Activated T-helper 2 cell treated with anti-CD3 and anti-CD28 coated beads, Interferon-gamma antibody, Interleukin-2, Interleukin-4, amounts not matched to agents 10 μg/mL and 5 μg/mL and 100 μg/mL, durations not matched to agents 14 hours and 24 hours and 36 hours (primary cell): ENCODE results near the gene NUAK1. TPM values are rescaled to one million over a fixed set of nuclear protein-coding genes. Genes with fewer than 3 reads are reported as not detected.

Source experiments
- DNase-seq: peaks from one replicate; pipeline ENCODE4 v3.0.0; 2021; ENCODE audit warnings: low spot score
- H3K27ac Mint-ChIP-seq: one replicate; pipeline ENCODE4 v1.8.0; 2021; ENCODE audit warnings: mixed read lengths
- H3K27me3 Mint-ChIP-seq: one replicate; pipeline ENCODE4 v1.8.0; 2021; ENCODE audit warnings: low read depth, mixed read lengths
- H3K36me3 Mint-ChIP-seq: one replicate; pipeline ENCODE4 v1.8.0; 2021; ENCODE audit warnings: low read depth, mixed read lengths
- H3K4me1 Mint-ChIP-seq: one replicate; pipeline ENCODE4 v1.8.0; 2021; ENCODE audit warnings: low read depth, mixed read lengths
- H3K4me3 Mint-ChIP-seq: one replicate; pipeline ENCODE4 v1.8.0; 2021; ENCODE audit warnings: low read depth, mild to moderate bottlenecking, moderate library complexity, mixed read lengths
- H3K9me3 Mint-ChIP-seq: one replicate; pipeline ENCODE4 v1.8.0; 2021; ENCODE audit warnings: mixed read lengths
- intact Hi-C: fragments of 100-400 bp; cut with micrococcal nuclease; formaldehyde crosslinking; loops from one replicate; pipeline ENCODE4 v1.15.1; 2023
- total RNA-seq: library from RNA; stranded (reverse); gene quantifications from 2 replicates; pipeline ENCODE4 v1.2.3, GENCODE V29; 2022

Gene NUAK1
- total RNA-seq, 1 donor from 2014 or later = 0.02 TPM

- Mint-ChIP-seq H3K4me1 (no peaks in the 10 kb centered on the region), H3K36me3 (no peaks in the 10 kb centered on the region), H3K4me3 (no peak overlapping the region), H3K9me3 (no peaks in the 10 kb centered on the region), H3K27ac (no peak overlapping the region), H3K27me3 (peaks cover 29% of the 10 kb centered on the region)
- intact Hi-C loops = no loop called here
- DNase-seq = no peak
Observed at GRCh38 chr12:106048016-106048415, 90.7 kb downstream of the NUAK1 start.

DNA sequence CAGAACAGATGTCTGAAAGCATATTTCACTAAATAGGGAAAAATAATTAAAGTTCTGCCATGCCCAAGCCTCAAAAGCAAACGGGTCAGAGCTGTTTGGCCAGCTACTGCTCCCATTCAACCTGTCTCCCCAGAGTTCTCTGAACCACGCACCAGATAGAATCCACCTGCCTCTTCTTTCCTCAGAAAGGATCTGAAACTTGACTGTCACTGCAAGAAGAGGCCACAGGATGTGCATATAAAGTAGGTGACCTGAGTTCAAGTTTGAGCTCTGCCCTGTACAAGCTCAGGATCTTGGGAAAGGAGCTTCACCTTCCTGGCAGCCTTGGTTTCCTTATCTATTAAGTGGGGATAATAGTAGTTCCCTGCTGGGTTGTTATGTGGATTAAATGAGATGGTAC is 91.8 kb downstream of the NUAK1 start:
- intact Hi-C loops = no loop called here
- H3K4me3 Mint-ChIP-seq = no peak overlapping the region
- no peaks in the 10 kb centered on the region for H3K36me3 Mint-ChIP-seq
- no peak for DNase-seq
- no peaks in the 10 kb centered on the region for H3K4me1 Mint-ChIP-seq
- H3K9me3 Mint-ChIP-seq = no peaks in the 10 kb centered on the region
- peaks cover 25% of the 10 kb centered on the region for H3K27me3 Mint-ChIP-seq
- H3K27ac Mint-ChIP-seq = no peak overlapping the region

GRCh38 chr12:106046301-106046846 is 92.4 kb downstream of the NUAK1 start:
- H3K27me3 Mint-ChIP-seq = peaks cover 22% of the 10 kb centered on the region
- no peaks in the 10 kb centered on the region for H3K9me3 Mint-ChIP-seq
- intact Hi-C loops = no loop called here
- H3K4me1 Mint-ChIP-seq = no peaks in the 10 kb centered on the region
- no peak for DNase-seq
- H3K27ac Mint-ChIP-seq = no peak overlapping the region
- H3K4me3 Mint-ChIP-seq = no peak overlapping the region
- H3K36me3 Mint-ChIP-seq = no peaks in the 10 kb centered on the region

DNA sequence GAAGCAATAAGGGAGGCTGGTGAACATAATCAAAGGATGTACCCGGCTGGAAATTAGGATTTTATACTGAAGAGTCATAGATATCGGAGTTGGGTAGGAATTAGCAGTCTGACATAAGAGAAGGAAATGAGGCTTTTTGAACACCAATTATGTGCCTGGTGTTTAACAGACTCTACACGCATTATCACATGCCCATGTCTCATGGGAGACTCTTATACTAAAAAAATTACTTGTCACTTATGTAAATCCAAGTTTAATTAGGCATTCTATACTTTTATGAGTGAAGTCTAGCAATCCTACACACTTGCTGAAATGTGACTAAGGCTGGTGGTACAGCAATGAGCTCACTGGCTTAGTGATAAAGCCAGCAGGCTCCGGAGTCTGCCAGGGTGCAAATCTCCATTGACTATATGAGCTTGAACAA is 93.5 kb downstream of the NUAK1 start:
- H3K36me3 Mint-ChIP-seq = no peaks in the 10 kb centered on the region
- peaks cover 17% of the 10 kb centered on the region for H3K27me3 Mint-ChIP-seq
- H3K4me3 Mint-ChIP-seq = no peak overlapping the region
- H3K27ac Mint-ChIP-seq = no peak overlapping the region
- no peaks in the 10 kb centered on the region for H3K4me1 Mint-ChIP-seq
- no peak for DNase-seq
- intact Hi-C loops = no loop called here
- H3K9me3 Mint-ChIP-seq = no peaks in the 10 kb centered on the region

GRCh38 chr12:106044773-106045172 is 94.0 kb downstream of the NUAK1 start:
- H3K9me3 Mint-ChIP-seq = no peaks in the 10 kb centered on the region
- H3K27ac Mint-ChIP-seq = no peak overlapping the region
- no peak for DNase-seq
- no peaks in the 10 kb centered on the region for H3K36me3 Mint-ChIP-seq
- H3K27me3 Mint-ChIP-seq = peaks cover 14% of the 10 kb centered on the region
- H3K4me1 Mint-ChIP-seq = no peaks in the 10 kb centered on the region
- intact Hi-C loops = no loop called here
- H3K4me3 Mint-ChIP-seq = no peak overlapping the region

GRCh38 chr12:106042037-106042436 is 96.7 kb downstream of the NUAK1 start:
- Mint-ChIP-seq H3K36me3 (no peaks in the 10 kb centered on the region), H3K27ac (no peak overlapping the region), H3K9me3 (no peaks in the 10 kb centered on the region), H3K27me3 (peaks cover 9% of the 10 kb centered on the region), H3K4me3 (no peak overlapping the region), H3K4me1 (no peaks in the 10 kb centered on the region)
- no peak for DNase-seq
- intact Hi-C loops = no loop called here

GRCh38 chr12:106040521-106040920 is 98.2 kb downstream of the NUAK1 start:
- Mint-ChIP-seq H3K4me1 (no peaks in the 10 kb centered on the region), H3K36me3 (no peaks in the 10 kb centered on the region), H3K27ac (no peak overlapping the region), H3K9me3 (no peaks in the 10 kb centered on the region), H3K27me3 (peaks cover 9% of the 10 kb centered on the region), H3K4me3 (no peak overlapping the region)
- no peak for DNase-seq
- intact Hi-C loops = no loop called here

DNA sequence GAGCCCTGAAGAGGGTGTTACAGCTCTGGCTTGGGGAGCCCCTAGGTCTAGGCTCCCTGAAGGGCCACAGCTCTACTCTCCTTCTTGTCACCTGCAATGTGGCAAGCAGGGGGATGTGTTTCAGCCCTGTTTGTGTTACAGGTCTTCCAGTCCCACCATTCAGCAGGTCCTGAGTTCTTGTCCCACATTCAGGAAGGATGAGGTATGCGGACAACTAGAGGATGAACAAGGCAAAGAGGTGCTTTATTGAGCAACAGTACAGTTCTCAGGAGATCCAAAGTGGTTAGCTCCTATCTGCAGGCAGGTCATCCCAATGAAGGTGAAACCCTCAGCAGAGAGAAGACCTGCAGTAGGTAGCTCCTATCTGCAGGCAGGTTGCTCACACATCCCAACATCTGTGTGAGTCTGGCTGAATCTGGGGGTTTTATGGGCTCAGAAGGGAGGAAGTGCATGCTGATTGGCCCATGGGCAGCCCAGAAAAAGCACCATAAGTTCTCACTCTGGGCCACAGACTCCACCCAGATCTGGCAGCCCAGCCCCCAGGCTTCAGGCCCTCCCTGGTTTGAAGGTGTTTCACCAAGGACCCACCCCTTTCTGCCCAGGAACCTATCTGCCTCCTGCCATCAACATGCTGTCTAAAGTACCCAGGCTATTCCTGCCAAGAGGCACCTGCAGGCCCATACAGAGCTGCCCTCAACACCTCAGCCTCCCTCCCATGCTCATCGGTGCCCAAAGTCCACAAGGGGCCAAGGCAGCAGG is 98.9 kb downstream of the NUAK1 start:
- H3K9me3 Mint-ChIP-seq = no peaks in the 10 kb centered on the region
- no peak overlapping the region for H3K4me3 Mint-ChIP-seq
- H3K27ac Mint-ChIP-seq = no peak overlapping the region
- H3K27me3 Mint-ChIP-seq = peaks cover 7% of the 10 kb centered on the region
- no peaks in the 10 kb centered on the region for H3K4me1 Mint-ChIP-seq
- DNase-seq = no peak
- intact Hi-C loops = loop anchor here (10.0 kb wide), 1 partner anchor 95 kb away; the partner anchor contains the start of gene NUAK1
- no peaks in the 10 kb centered on the region for H3K36me3 Mint-ChIP-seq

GRCh38 chr12:106039242-106039641 is 99.5 kb downstream of the NUAK1 start:
- intact Hi-C loops = loop anchor here (10.0 kb wide), 1 partner anchor 96 kb away; the partner anchor contains the start of gene NUAK1
- no peaks in the 10 kb centered on the region for H3K9me3 Mint-ChIP-seq
- DNase-seq = no peak
- no peak overlapping the region for H3K4me3 Mint-ChIP-seq
- no peaks in the 10 kb centered on the region for H3K4me1 Mint-ChIP-seq
- H3K27me3 Mint-ChIP-seq = peaks cover 7% of the 10 kb centered on the region
- no peak overlapping the region for H3K27ac Mint-ChIP-seq
- no peaks in the 10 kb centered on the region for H3K36me3 Mint-ChIP-seq

DNA sequence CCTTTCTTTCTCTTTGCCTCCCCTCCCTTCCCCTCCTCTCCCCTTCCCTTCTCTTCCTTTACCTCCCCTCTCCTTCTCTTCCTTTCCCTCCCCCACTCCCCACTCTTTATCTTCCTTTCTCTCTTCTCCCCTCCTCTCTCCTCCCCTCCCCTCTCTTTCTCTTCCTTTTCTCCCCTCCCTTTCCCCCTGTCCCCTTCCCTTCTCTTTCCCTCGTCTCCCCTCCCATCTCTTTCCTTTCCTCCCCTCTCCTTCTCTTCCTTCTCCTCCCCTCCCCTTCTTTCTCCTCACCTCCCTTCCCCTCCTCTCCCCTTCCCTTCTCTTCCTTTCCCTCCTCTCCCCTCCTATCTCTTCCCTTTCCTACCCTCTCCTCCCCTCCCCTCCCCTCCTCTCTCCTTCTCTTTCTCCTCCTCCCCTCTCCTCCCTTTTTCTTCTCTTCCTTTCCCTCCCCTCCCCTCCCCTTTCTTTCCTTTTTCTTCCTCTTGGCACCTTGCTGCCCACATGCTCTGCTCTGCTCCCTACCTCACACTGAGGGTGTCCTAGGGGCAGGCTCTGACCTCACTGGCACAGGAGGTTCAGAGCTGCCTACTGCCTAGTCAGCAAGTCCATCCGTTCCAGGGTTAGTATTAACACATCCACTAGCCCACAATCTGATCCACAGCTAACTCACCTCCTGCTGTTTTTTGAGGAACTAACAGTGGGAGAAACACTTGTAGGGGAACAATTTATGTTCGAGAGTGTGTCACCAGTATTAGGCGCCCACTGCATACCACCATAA is 101.0 kb downstream of the NUAK1 start:
- H3K4me1 Mint-ChIP-seq = no peaks in the 10 kb centered on the region
- peaks cover 2% of the 10 kb centered on the region for H3K27me3 Mint-ChIP-seq

DNA sequence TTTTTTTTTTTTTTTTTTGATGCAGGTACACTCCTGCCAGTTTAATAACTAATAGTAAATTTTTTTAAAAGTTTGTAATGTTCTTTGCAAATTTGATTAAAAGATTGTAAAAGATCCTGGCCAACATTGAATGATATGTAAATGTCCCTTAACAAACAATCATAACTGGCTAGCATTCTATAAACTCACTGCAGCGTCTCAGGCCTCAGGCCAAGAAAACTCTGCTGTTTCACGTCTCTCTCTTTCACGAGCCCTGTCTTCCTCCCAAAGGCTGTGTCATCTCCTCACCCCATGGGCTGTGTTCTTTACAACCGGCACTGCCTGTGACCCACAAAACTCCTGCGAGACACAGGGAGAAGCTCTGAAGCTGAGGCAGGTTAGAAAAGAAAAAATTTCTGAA is 103.3 kb downstream of the NUAK1 start:
- Mint-ChIP-seq H3K4me3 (no peak overlapping the region), H3K4me1 (peaks cover 8% of the 10 kb centered on the region), H3K27me3 (peaks cover 2% of the 10 kb centered on the region), H3K36me3 (no peaks in the 10 kb centered on the region), H3K27ac (no peak overlapping the region), H3K9me3 (no peaks in the 10 kb centered on the region)
- intact Hi-C loops = loop anchor here (10.0 kb wide), 1 partner anchor 99 kb away; the partner anchor contains the start of gene NUAK1
- no peak for DNase-seq

More for the DNA sequence above, 101.0 kb downstream of the NUAK1 start:
- DNase-seq = no peak
- Mint-ChIP-seq H3K9me3 (no peaks in the 10 kb centered on the region), H3K4me3 (no peak overlapping the region), H3K36me3 (no peaks in the 10 kb centered on the region), H3K27ac (no peak overlapping the region)
- intact Hi-C loops = loop anchor here (10.0 kb wide), 1 partner anchor 97 kb away; the partner anchor contains the start of gene NUAK1

- Mint-ChIP-seq H3K4me3 (no peak overlapping the region), H3K9me3 (no peaks in the 10 kb centered on the region), H3K4me1 (peaks cover 13% of the 10 kb centered on the region), H3K27ac (no peak overlapping the region), H3K27me3 (peaks cover 2% of the 10 kb centered on the region), H3K36me3 (no peaks in the 10 kb centered on the region)
- intact Hi-C loops = loop anchor here (10.0 kb wide), 1 partner anchor 100 kb away; the partner anchor contains the start of gene NUAK1
- no peak for DNase-seq
Observed at GRCh38 chr12:106034316-106034715, 104.4 kb downstream of the NUAK1 start.
